Jurkat, Clone E6-1 (cell line): Measurements from ENCODE around the gene SETD1B. TPM values are rescaled to one million over a fixed set of nuclear protein-coding genes. Genes with fewer than 3 reads are reported as not detected.
"Not testable (repeated sequence)": the region's sequence is repeated elsewhere in the genome, so short reads cannot be mapped to it uniquely, and the experiment has no call there.

ENCODE experiments used
- DNase-seq: peaks from one replicate; pipeline ENCODE4 v3.0.0-alpha.2; 2011; ENCODE audit warnings: low read depth, low spot score
- H3K4me3 ChIP-seq: 2 replicates; pipeline ENCODE4 v1.5.1; 2011; ENCODE audit warnings: mild to moderate bottlenecking, low read length, control low read depth, moderate library complexity
- polyA plus RNA-seq: library from polyadenylated mRNA; unstranded; fragments of >200 nt; gene quantifications from one replicate; pipeline ENCODE4 v1.2.1, GENCODE V29; 2012; ENCODE audit warnings: missing spikeins; ENCODE audit not compliant: insufficient read length, insufficient read depth

SETD1B gene
- 13.0 TPM for polyA plus RNA-seq

GRCh38 chr12:121803861-121804416 lies at the start of gene SETD1B:
Gene SETD1B, plus strand, starts transcription at chr12:121804009. Its CDS starts 729 bp downstream, at chr12:121804738.
- peak within 1 kb of the TSS; percentile 88 for H3K4me3 ChIP-seq
- no peak for DNase-seq

GRCh38 chr12:121754836-121755235 lies 49.0 kb upstream of the SETD1B start:
- DNase-seq, result no peak
- H3K4me3 ChIP-seq, result no peak overlapping the region

GRCh38 chr12:121755591-121755990 lies 48.2 kb upstream of the SETD1B start:
- H3K4me3 ChIP-seq, result no peak overlapping the region
- no peak for DNase-seq

GRCh38 chr12:121758536-121758935 lies 45.3 kb upstream of the SETD1B start:
- H3K4me3 ChIP-seq, DNase-seq: not testable (repeated sequence)

- no peak overlapping the region for H3K4me3 ChIP-seq
- DNase-seq, result no peak
Measured at GRCh38 chr12:121762269-121762668, 41.5 kb upstream of the SETD1B start.

- DNase-seq, result no peak
- no peak overlapping the region for H3K4me3 ChIP-seq
Measured at GRCh38 chr12:121764808-121765207, 39.0 kb upstream of the SETD1B start.

GRCh38 chr12:121765573-121765972 lies 38.2 kb upstream of the SETD1B start:
- no peak for DNase-seq
- H3K4me3 ChIP-seq, result no peak overlapping the region

GRCh38 chr12:121766290-121767039 lies 37.3 kb upstream of the SETD1B start:
- H3K4me3 ChIP-seq, result no peak overlapping the region
- no peak for DNase-seq

- no peak overlapping the region for H3K4me3 ChIP-seq
- DNase-seq, result no peak
Measured at GRCh38 chr12:121767525-121768016, 36.2 kb upstream of the SETD1B start.

- no peak for DNase-seq
Measured at GRCh38 chr12:121769297-121769830, 34.4 kb upstream of the SETD1B start.

GRCh38 chr12:121769831-121770301 lies 33.9 kb upstream of the SETD1B start:
- no peak for DNase-seq
- no peak overlapping the region for H3K4me3 ChIP-seq

More at GRCh38 chr12:121769297-121769830, 34.4 kb upstream of the SETD1B start:
- H3K4me3 ChIP-seq, result no peak overlapping the region

GRCh38 chr12:121770388-121770787 lies 33.4 kb upstream of the SETD1B start:
- no peak for DNase-seq
- H3K4me3 ChIP-seq, result no peak overlapping the region

GRCh38 chr12:121770813-121771625 lies 32.8 kb upstream of the SETD1B start:
- DNase-seq, result no peak

GRCh38 chr12:121773011-121773777 lies 30.6 kb upstream of the SETD1B start:
- DNase-seq, result peak; percentile 58
- H3K4me3 ChIP-seq, result no peak overlapping the region

More at GRCh38 chr12:121770813-121771625, 32.8 kb upstream of the SETD1B start:
- no peak overlapping the region for H3K4me3 ChIP-seq

GRCh38 chr12:121774968-121775474 lies 28.8 kb upstream of the SETD1B start:
- DNase-seq, result no peak
- H3K4me3 ChIP-seq, result no peak overlapping the region

GRCh38 chr12:121775501-121775900 lies 28.3 kb upstream of the SETD1B start:
- DNase-seq, result no peak
- no peak overlapping the region for H3K4me3 ChIP-seq

- no peak overlapping the region for H3K4me3 ChIP-seq
- no peak for DNase-seq
Measured at GRCh38 chr12:121776190-121777098, 27.4 kb upstream of the SETD1B start.
